Pancreas (tissue), 10 donors: ENCODE results near the gene CDH13. TPM values are rescaled to one million over a fixed set of nuclear protein-coding genes. Genes with fewer than 3 reads are reported as not detected.
A peak's percentile ranks its signal among the peaks of the same experiment; 100 is the strongest.

ENCODE experiments used
- ATAC-seq, 4 donors: fragments of 200-7000 bp; cut with Tn5 transposase; one replicate each; pipeline versions ENCODE4 v1.8.0 to v1.9.1; 2020; ENCODE audit warnings: mild to moderate bottlenecking in 4 of 4, moderate library complexity in 4 of 4
- DNase-seq, 6 donors: peaks; one replicate each; pipeline ENCODE4 v3.0.0-alpha.2; 2020
- FAIRE-seq: peaks from 2 replicates; lab custom pipeline; 2012; peaks lifted over from hg19 to GRCh38; lab: Jason Lieb, UNC
- H3K27ac ChIP-seq, 4 donors: fragments of 200-600 bp; sonication (generic); 1 replicate in 3 of 4; 2 replicates in 1 of 4; pipeline versions ENCODE4 v1.5.0 to v1.8.0; 2020
- H3K27me3 ChIP-seq, 4 donors: fragments of 200-600 bp; one replicate each; pipeline ENCODE4 v1.8.0; 2021
- H3K36me3 ChIP-seq, 3 donors: fragments of 200-600 bp; sonication (generic) in 1 of 3; one replicate each; pipeline versions ENCODE4 v1.5.0 to v1.8.0; 2020 to 2021
- H3K4me1 ChIP-seq, 3 donors: fragments of 200-600 bp; one replicate each; pipeline ENCODE4 v1.8.0; 2021
- H3K4me3 ChIP-seq, 4 donors: fragments of 200-600 bp; sonication (generic) in 2 of 4; one replicate each; pipeline versions ENCODE4 v1.5.0 to v1.8.0; 2020 to 2021
- H3K9me3 ChIP-seq, 4 donors: fragments of 200-600 bp; one replicate each; pipeline ENCODE4 v1.8.0; 2021
- WGBS, 2 donors: extraction: QIAGEN DNeasy Blood & Tissue Kit; methylation state at CpG; one replicate each; pipeline ENCODE4 v1.1.7; 2013; 5-methylcytosine and 5-hydroxymethylcytosine counted together
- intact Hi-C, 3 donors: fragments of 100-400 bp; cut with DNase I; formaldehyde crosslinking; loops; one replicate each; pipeline versions ENCODE4 v1.11.1 to v1.14.2; 2022
- polyA plus RNA-seq, 2 donors: library from polyadenylated mRNA; stranded (reverse); fragments of 200-250 nt; gene quantifications; one replicate each; pipeline ENCODE4 v1.2.3, GENCODE V29; 2013
- total RNA-seq, 6 donors: library from RNA; stranded (reverse); fragmentation: NEBNext Ultra II Directional in 4 of 6; extraction: Animal tissue kit (Norgen Biotek cat#: 25700) in 4 of 6; gene quantifications; one replicate each; pipeline versions ENCODE4 v1.2.1 to v1.2.4, GENCODE V29; 2021 to 2023
- TF ChIP-seq, protein P1 (sequence below), 4 donors: fragments of 200-600 bp; sonication (generic) in 3 of 4; IDR thresholded peaks; one replicate each; pipeline versions ENCODE4 v1.5.0 to v1.8.0; 2021; ENCODE audit warnings: antibody characterized with exemption in 4 of 4
- donor health status: healthy with polysubstance abuse.
- donor health status: DM: no; HTN: no; CAD: no; lungs with moderate emphysema.
- donor health status: DM: no; HTN: no; CAD: no.
- donor health status: control.
- donor health status: control.
- donor health status: Bipolar disorder and iron deficiency.
- donor health status: DM: yes; HTN: yes; CAD: no.
- donor health status: DM: no; HTN: no; CAD: no.
- donor health status: DM: no; HTN: no; CAD: no.
- donor health status: DM: yes; HTN: yes; CAD: no.

The CDH13 gene
- total and polyA plus RNA-seq, 8 donors: 0.12 to 1.0 (median 0.37) TPM

- H3K4me3 ChIP-seq: no peak overlapping the region
- no peaks in the 10 kb centered on the region for H3K9me3 ChIP-seq
- 41 to 53% methylated on average over 5 of the region's 5 CpGs for WGBS, 2 donors
- no peaks in the 10 kb centered on the region for H3K36me3 ChIP-seq
- H3K27ac ChIP-seq: peak overlapping the region in 1 of 4 donors; percentile 41
- H3K4me1 ChIP-seq: no peaks in the 10 kb centered on the region
- DNase-seq: no peak
- no peak for FAIRE-seq
- peak in 3 of 4 donors; percentile 47 to 82 (median 54) for ATAC-seq
- intact Hi-C loops: no loop called here
- H3K27me3 ChIP-seq: no peaks in the 10 kb centered on the region
- TF ChIP-seq, protein P1, sequence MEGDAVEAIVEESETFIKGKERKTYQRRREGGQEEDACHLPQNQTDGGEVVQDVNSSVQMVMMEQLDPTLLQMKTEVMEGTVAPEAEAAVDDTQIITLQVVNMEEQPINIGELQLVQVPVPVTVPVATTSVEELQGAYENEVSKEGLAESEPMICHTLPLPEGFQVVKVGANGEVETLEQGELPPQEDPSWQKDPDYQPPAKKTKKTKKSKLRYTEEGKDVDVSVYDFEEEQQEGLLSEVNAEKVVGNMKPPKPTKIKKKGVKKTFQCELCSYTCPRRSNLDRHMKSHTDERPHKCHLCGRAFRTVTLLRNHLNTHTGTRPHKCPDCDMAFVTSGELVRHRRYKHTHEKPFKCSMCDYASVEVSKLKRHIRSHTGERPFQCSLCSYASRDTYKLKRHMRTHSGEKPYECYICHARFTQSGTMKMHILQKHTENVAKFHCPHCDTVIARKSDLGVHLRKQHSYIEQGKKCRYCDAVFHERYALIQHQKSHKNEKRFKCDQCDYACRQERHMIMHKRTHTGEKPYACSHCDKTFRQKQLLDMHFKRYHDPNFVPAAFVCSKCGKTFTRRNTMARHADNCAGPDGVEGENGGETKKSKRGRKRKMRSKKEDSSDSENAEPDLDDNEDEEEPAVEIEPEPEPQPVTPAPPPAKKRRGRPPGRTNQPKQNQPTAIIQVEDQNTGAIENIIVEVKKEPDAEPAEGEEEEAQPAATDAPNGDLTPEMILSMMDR (IDR thresholded peaks at IDR 0.05): no peak
Observed at GRCh38 chr16:82995924-82996441, 369.2 kb downstream of the CDH13 start.

GRCh38 chr16:82996814-82997213 lies 370.0 kb downstream of the CDH13 start:
- WGBS, 2 donors: 82 to 86% methylated on average over 4 of the region's 4 CpGs
- no peak for ATAC-seq

DNA sequence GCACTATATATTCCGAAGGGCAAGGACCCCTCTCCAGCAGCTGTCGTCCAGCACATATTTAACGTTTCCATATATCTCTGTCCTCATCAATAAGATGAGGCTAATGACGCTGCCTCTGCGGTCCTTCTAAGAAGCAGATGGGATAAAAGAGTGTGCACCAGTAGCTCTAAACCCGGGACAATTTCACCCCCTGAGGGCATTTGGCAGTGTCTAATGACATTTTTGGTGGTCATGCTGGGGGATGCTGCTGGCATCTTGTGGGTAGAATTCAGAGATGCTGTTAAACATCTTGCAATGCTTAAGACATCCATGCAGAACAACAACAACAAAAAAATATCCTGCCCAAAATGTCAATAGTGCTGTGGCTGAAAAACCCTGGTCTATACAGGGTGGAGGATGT lies 372.9 kb downstream of the CDH13 start:
- intact Hi-C loops: no loop called here
- ATAC-seq (no peak), FAIRE-seq (no peak), DNase-seq (no peak)
- H3K27ac ChIP-seq: no peak overlapping the region
- no peaks in the 10 kb centered on the region for H3K9me3 ChIP-seq
- H3K4me1 ChIP-seq: no peaks in the 10 kb centered on the region
- no peak overlapping the region for H3K4me3 ChIP-seq
- no peaks in the 10 kb centered on the region for H3K36me3 ChIP-seq
- no peaks in the 10 kb centered on the region for H3K27me3 ChIP-seq
- TF ChIP-seq, protein P1 (IDR thresholded peaks at IDR 0.05): no peak
- 64 to 80% methylated on average over 6 of the region's 6 CpGs for WGBS, 2 donors

More at GRCh38 chr16:82996814-82997213, 370.0 kb downstream of the CDH13 start:
- Histone ChIP-seq H3K27ac (no peak overlapping the region), H3K4me3 (no peak overlapping the region), H3K9me3 (no peaks in the 10 kb centered on the region), H3K27me3 (no peaks in the 10 kb centered on the region), H3K36me3 (no peaks in the 10 kb centered on the region), H3K4me1 (no peaks in the 10 kb centered on the region)
- FAIRE-seq (no peak), DNase-seq (no peak)
- intact Hi-C loops: no loop called here
- TF ChIP-seq, protein P1 (IDR thresholded peaks at IDR 0.05): no peak

- no peaks in the 10 kb centered on the region for H3K9me3 ChIP-seq
- WGBS, 2 donors: 47 to 51% methylated on average over 8 of the region's 8 CpGs
- peak in 1 of 6 donors; percentile 10 for DNase-seq
- no peak overlapping the region for H3K4me3 ChIP-seq
- peak in 2 of 4 donors; percentile 41 to 61 for ATAC-seq
- intact Hi-C loops: no loop called here
- no peaks in the 10 kb centered on the region for H3K36me3 ChIP-seq
- H3K4me1 ChIP-seq: no peaks in the 10 kb centered on the region
- no peak overlapping the region for H3K27ac ChIP-seq
- FAIRE-seq: no peak
- no peaks in the 10 kb centered on the region for H3K27me3 ChIP-seq
- TF ChIP-seq, protein P1 (IDR thresholded peaks at IDR 0.05): no peak
Observed at GRCh38 chr16:83002351-83003334, 375.9 kb downstream of the CDH13 start.
